NT2/D1 (cell line): ENCODE data around the gene TRAM2.

Experiments
- SUZ12 ChIP-seq: IDR thresholded peaks from 2 replicates; pipeline ENCODE4 v1.6.1; 2011; ENCODE audit not compliant: insufficient read length, insufficient read depth; ENCODE audit errors: extremely low read depth
- YY1 ChIP-seq: IDR thresholded peaks from 2 replicates; pipeline ENCODE4 v1.6.1; 2011; ENCODE audit not compliant: insufficient read length, insufficient read depth
- ZNF274 ChIP-seq: IDR thresholded peaks from 2 replicates; pipeline ENCODE4 v1.6.1; 2011; ENCODE audit warnings: mild to moderate bottlenecking, low read depth, low read length

DNA sequence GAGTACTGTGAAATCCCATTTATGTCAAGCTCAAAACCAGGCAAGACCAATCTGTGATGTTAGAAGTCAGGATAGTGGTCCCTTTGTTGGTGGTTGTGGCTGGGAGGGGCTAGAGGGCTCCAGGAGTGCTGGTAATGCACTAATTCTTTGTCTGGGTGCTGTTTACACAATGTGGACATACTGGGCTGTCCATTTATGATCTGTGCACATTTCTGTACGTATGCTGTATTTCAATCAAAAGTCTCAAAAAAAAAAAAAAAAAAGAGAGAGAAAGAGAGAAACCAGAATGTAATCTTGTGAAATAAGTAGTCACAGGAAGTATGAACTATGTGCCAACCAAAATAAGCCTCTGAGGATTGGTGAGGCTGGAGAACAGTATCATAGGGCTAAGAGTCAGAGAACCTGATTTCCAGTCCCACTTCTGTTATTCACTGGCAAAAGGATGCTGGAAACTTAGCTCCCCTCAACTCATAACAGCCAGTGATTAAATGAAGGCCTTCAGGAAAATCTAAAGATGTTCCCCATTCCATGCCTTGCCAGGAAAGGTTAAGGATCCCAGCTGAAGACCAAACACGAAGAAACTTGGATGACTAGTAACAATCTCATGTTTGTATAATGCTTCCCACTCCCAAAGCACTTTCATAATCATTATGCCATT, 19.6 kb upstream of the TRAM2 start:
- TF ChIP-seq YY1 (no peak), ZNF274 (no peak), SUZ12 (no peak)
